DOHH2 (cell line): ENCODE measurements around the gene PRDM5.

Source experiments
- EZH2phosphoT487 ChIP-seq: fragments of 200-600 bp; sonication (generic); IDR thresholded peaks from 2 replicates; pipeline ENCODE4 v1.6.1; 2017; ENCODE audit warnings: borderline replicate concordance, mild to moderate bottlenecking, antibody characterized with exemption, low read length, moderate library complexity, mixed read lengths
- TF ChIP-seq, protein P1 (sequence below): fragments of 200-600 bp; sonication (generic); IDR thresholded peaks from one replicate; pipeline ENCODE4 v1.5.1; 2014; ENCODE audit warnings: antibody characterized with exemption, mild to moderate bottlenecking, low read depth, low read length; ENCODE audit not compliant: poor library complexity, severe bottlenecking

DNA sequence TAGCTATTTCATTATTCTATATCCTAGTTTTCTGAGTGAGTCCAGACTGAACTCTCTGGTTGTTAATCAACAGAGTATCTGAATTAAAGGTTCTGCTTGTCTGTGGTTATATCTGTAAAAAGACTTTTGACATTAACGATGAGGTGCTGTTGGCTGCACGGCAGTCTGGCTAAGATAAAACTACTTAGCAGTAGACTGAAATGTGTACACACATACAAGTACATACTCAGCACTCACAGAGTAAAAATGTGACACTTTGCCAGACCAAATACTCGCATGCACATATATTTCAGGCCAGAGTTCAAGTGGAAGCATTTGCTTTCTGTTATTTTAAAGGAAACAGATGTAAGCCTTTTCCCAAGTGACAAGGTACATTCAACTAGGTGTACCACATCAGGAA, 80.5 kb downstream of the PRDM5 start:
- TF ChIP-seq, protein P1, sequence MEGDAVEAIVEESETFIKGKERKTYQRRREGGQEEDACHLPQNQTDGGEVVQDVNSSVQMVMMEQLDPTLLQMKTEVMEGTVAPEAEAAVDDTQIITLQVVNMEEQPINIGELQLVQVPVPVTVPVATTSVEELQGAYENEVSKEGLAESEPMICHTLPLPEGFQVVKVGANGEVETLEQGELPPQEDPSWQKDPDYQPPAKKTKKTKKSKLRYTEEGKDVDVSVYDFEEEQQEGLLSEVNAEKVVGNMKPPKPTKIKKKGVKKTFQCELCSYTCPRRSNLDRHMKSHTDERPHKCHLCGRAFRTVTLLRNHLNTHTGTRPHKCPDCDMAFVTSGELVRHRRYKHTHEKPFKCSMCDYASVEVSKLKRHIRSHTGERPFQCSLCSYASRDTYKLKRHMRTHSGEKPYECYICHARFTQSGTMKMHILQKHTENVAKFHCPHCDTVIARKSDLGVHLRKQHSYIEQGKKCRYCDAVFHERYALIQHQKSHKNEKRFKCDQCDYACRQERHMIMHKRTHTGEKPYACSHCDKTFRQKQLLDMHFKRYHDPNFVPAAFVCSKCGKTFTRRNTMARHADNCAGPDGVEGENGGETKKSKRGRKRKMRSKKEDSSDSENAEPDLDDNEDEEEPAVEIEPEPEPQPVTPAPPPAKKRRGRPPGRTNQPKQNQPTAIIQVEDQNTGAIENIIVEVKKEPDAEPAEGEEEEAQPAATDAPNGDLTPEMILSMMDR, result no peak
- TF ChIP-seq EZH2phosphoT487, result no peak
